ENCODE data around the gene ADGRG2.

The ADGRG2 gene

DNA sequence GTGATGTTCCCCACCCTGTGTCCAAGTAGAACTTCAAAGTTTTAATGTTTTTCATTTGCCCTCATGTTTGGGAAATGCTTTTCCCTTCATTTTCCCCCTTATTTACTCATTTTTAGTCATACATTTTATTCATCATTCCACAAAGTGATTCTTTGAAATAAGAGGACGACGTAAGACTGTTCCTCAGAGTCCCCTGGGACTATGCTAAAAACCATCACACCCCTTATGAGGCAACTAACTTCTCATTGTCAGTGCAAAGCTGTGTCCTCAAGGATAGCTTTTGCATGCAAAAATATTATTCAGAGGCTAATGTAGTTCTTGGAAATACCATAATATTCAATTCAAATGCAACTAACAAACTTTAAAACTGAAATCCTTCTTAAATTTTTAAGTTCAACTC is 14.8 kb upstream of the ADGRG2 start:
- no peak for DNase-seq
- Histone ChIP-seq H3K23ac (ENCODE audit: low read length) (no peak overlapping the region), H2AK5ac (ENCODE audit: low read length) (no peak overlapping the region), H3K4me3 (ENCODE audit: low read length) (no peak overlapping the region), H3K56ac (ENCODE audit: low read length) (no peak overlapping the region), H3K27ac (ENCODE audit: low read depth, low read length) (no peak overlapping the region), H3K4ac (ENCODE audit: low read depth, low read length) (no peak overlapping the region), H4K8ac (ENCODE audit: low read depth, low read length) (no peak overlapping the region), H4K5ac (ENCODE audit: low read length) (no peak overlapping the region), H3K27me3 (ENCODE audit: insufficient read depth, low read length, poor library complexity) (no peaks in the 10 kb centered on the region), H3K18ac (ENCODE audit: low read length) (no peak overlapping the region), H3K4me2 (ENCODE audit: low read length) (no peak overlapping the region), H3K79me2 (ENCODE audit: control insufficient read depth, insufficient read depth, low read length) (no peaks in the 10 kb centered on the region), H3K9ac (ENCODE audit: low read length) (no peak overlapping the region), H2BK120ac (ENCODE audit: low read depth, low read length) (no peak overlapping the region), H3K79me1 (ENCODE audit: low read length) (no peaks in the 10 kb centered on the region), H2BK15ac (replicated peaks; ENCODE audit: low read depth) (no peak overlapping the region), H2BK5ac (ENCODE audit: low read length) (no peak overlapping the region), H3K4me1 (ENCODE audit: control insufficient read depth, low read depth, low read length) (no peaks in the 10 kb centered on the region), H3K36me3 (ENCODE audit: control insufficient read depth, insufficient read depth, low read length) (no peaks in the 10 kb centered on the region)
- WGBS (ENCODE audit: extremely low coverage, insufficient coverage, low lambda C conversion rate): no CpG with 5 or more reads among the region's 2 CpGs

DNA sequence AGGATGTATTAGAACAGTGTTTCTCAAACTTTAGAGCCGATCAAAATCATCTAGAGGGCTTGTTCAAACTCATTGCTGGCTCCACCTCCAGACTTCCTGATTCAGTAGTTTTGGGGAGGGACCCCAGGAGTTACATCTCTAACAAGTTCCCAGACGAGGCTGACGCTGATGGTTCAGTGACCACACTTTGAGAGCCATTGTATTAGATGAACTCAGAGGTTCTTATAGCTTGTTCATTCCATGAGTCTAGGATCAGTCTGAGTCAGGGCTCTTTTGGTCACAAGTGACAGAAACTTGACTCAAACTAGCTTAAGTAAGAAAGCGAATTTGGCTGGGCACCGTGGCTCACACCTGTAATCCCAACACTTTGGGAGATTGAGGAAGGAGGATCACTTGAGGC is 11.5 kb upstream of the ADGRG2 start:
- H2BK15ac ChIP-seq (replicated peaks; ENCODE audit: low read depth): no peak overlapping the region
- DNase-seq: no peak
- no peak overlapping the region for H2BK5ac ChIP-seq (ENCODE audit: low read length)
- H3K23ac ChIP-seq (ENCODE audit: low read length): no peak overlapping the region
- no peak overlapping the region for H3K4me2 ChIP-seq (ENCODE audit: low read length)
- H4K8ac ChIP-seq (ENCODE audit: low read depth, low read length): no peak overlapping the region
- H3K79me2 ChIP-seq (ENCODE audit: control insufficient read depth, insufficient read depth, low read length): no peaks in the 10 kb centered on the region
- no peak overlapping the region for H4K5ac ChIP-seq (ENCODE audit: low read length)
- H3K9ac ChIP-seq (ENCODE audit: low read length): no peak overlapping the region
- no peaks in the 10 kb centered on the region for H3K27me3 ChIP-seq (ENCODE audit: insufficient read depth, low read length, poor library complexity)
- H3K4me3 ChIP-seq (ENCODE audit: low read length): no peak overlapping the region
- H2BK120ac ChIP-seq (ENCODE audit: low read depth, low read length): no peak overlapping the region
- H3K27ac ChIP-seq (ENCODE audit: low read depth, low read length): no peak overlapping the region
- H3K79me1 ChIP-seq (ENCODE audit: low read length): no peaks in the 10 kb centered on the region
- WGBS (ENCODE audit: extremely low coverage, insufficient coverage, low lambda C conversion rate): no CpG with 5 or more reads among the region's 5 CpGs
- H3K4ac ChIP-seq (ENCODE audit: low read depth, low read length): no peak overlapping the region
- no peak overlapping the region for H2AK5ac ChIP-seq (ENCODE audit: low read length)
- H3K4me1 ChIP-seq (ENCODE audit: control insufficient read depth, low read depth, low read length): no peaks in the 10 kb centered on the region
- no peaks in the 10 kb centered on the region for H3K36me3 ChIP-seq (ENCODE audit: control insufficient read depth, insufficient read depth, low read length)
- no peak overlapping the region for H3K18ac ChIP-seq (ENCODE audit: low read length)
- H3K56ac ChIP-seq (ENCODE audit: low read length): no peak overlapping the region

DNA sequence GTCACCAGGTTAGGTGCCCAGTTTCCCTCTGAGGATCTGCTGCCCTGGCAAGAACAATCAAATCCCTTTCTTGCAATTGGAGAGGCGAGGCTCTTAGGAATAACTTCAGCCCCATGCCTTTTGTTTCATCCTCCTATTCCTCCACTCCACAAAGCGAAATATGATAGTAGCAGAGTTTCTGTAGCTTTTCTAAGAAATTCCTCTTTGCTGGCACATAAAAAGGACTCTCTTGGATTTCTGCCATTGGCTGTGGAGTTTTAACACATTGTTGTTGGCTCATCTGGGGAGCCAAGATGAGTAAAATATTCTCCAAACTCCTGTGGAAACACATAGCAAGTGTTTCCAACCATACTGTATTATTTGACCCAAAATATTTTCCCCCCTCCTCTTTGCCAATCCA is 11.0 kb upstream of the ADGRG2 start:
- Histone ChIP-seq H3K56ac (ENCODE audit: low read length) (no peak overlapping the region), H3K4me1 (ENCODE audit: control insufficient read depth, low read depth, low read length) (no peaks in the 10 kb centered on the region), H3K4me2 (ENCODE audit: low read length) (no peak overlapping the region), H3K79me1 (ENCODE audit: low read length) (no peaks in the 10 kb centered on the region), H2AK5ac (ENCODE audit: low read length) (no peak overlapping the region), H3K9ac (ENCODE audit: low read length) (no peak overlapping the region), H3K4me3 (ENCODE audit: low read length) (no peak overlapping the region), H3K23ac (ENCODE audit: low read length) (no peak overlapping the region), H3K18ac (ENCODE audit: low read length) (no peak overlapping the region), H3K4ac (ENCODE audit: low read depth, low read length) (no peak overlapping the region), H2BK15ac (replicated peaks; ENCODE audit: low read depth) (no peak overlapping the region), H3K27ac (ENCODE audit: low read depth, low read length) (no peak overlapping the region), H3K27me3 (ENCODE audit: insufficient read depth, low read length, poor library complexity) (no peaks in the 10 kb centered on the region), H3K79me2 (ENCODE audit: control insufficient read depth, insufficient read depth, low read length) (no peaks in the 10 kb centered on the region), H3K36me3 (ENCODE audit: control insufficient read depth, insufficient read depth, low read length) (no peaks in the 10 kb centered on the region), H4K5ac (ENCODE audit: low read length) (no peak overlapping the region), H4K8ac (ENCODE audit: low read depth, low read length) (no peak overlapping the region), H2BK120ac (ENCODE audit: low read depth, low read length) (no peak overlapping the region), H2BK5ac (ENCODE audit: low read length) (no peak overlapping the region)
- DNase-seq: no peak
- WGBS (ENCODE audit: extremely low coverage, insufficient coverage, low lambda C conversion rate): no CpG with 5 or more reads among the region's 2 CpGs

- no peak overlapping the region for H3K18ac ChIP-seq (ENCODE audit: low read length)
- no peak overlapping the region for H3K27ac ChIP-seq (ENCODE audit: low read depth, low read length)
- no peak overlapping the region for H3K4ac ChIP-seq (ENCODE audit: low read depth, low read length)
- no peak overlapping the region for H3K9ac ChIP-seq (ENCODE audit: low read length)
- WGBS (ENCODE audit: extremely low coverage, insufficient coverage, low lambda C conversion rate): no CpG with 5 or more reads among the region's 4 CpGs
- no peak overlapping the region for H3K4me2 ChIP-seq (ENCODE audit: low read length)
- H2AK5ac ChIP-seq (ENCODE audit: low read length): no peak overlapping the region
- no peaks in the 10 kb centered on the region for H3K79me2 ChIP-seq (ENCODE audit: control insufficient read depth, insufficient read depth, low read length)
- no peak overlapping the region for H4K8ac ChIP-seq (ENCODE audit: low read depth, low read length)
- no peaks in the 10 kb centered on the region for H3K27me3 ChIP-seq (ENCODE audit: insufficient read depth, low read length, poor library complexity)
- H2BK15ac ChIP-seq (replicated peaks; ENCODE audit: low read depth): no peak overlapping the region
- no peaks in the 10 kb centered on the region for H3K79me1 ChIP-seq (ENCODE audit: low read length)
- no peak overlapping the region for H3K56ac ChIP-seq (ENCODE audit: low read length)
- H2BK120ac ChIP-seq (ENCODE audit: low read depth, low read length): no peak overlapping the region
- no peak overlapping the region for H3K4me3 ChIP-seq (ENCODE audit: low read length)
- no peak overlapping the region for H2BK5ac ChIP-seq (ENCODE audit: low read length)
- H3K36me3 ChIP-seq (ENCODE audit: control insufficient read depth, insufficient read depth, low read length): no peaks in the 10 kb centered on the region
- H3K4me1 ChIP-seq (ENCODE audit: control insufficient read depth, low read depth, low read length): no peaks in the 10 kb centered on the region
- no peak for DNase-seq
- H3K23ac ChIP-seq (ENCODE audit: low read length): no peak overlapping the region
- no peak overlapping the region for H4K5ac ChIP-seq (ENCODE audit: low read length)
Observed at GRCh38 chrX:19130628-19131027, 8.4 kb upstream of the ADGRG2 start.

DNA sequence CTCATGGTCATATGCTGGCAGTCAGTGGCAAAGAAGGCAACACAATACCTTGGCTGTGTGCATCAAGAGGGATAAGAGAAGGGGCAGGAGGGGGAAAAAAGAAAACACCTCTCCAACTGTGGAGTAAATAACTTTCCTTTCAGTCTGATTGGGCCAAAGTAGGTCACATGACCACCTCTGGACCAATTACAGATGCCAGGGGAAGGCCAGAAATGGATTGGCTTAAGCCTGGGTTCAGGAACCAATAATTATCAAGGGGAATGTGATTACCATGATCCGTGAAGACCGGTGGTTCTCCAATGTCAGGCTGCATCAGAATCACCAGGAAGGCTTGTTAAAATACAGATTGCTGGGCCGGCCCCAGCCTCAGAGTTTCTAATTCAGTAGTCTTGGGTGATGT is 7.4 kb upstream of the ADGRG2 start:
- H3K79me2 ChIP-seq (ENCODE audit: control insufficient read depth, insufficient read depth, low read length): no peaks in the 10 kb centered on the region
- no peaks in the 10 kb centered on the region for H3K4me1 ChIP-seq (ENCODE audit: control insufficient read depth, low read depth, low read length)
- H3K4ac ChIP-seq (ENCODE audit: low read depth, low read length): no peak overlapping the region
- H3K18ac ChIP-seq (ENCODE audit: low read length): no peak overlapping the region
- no peak overlapping the region for H4K5ac ChIP-seq (ENCODE audit: low read length)
- no peak overlapping the region for H3K4me2 ChIP-seq (ENCODE audit: low read length)
- H3K23ac ChIP-seq (ENCODE audit: low read length): no peak overlapping the region
- no peak overlapping the region for H2BK5ac ChIP-seq (ENCODE audit: low read length)
- H3K4me3 ChIP-seq (ENCODE audit: low read length): no peak overlapping the region
- no peak overlapping the region for H3K56ac ChIP-seq (ENCODE audit: low read length)
- no peak overlapping the region for H2AK5ac ChIP-seq (ENCODE audit: low read length)
- DNase-seq: no peak
- H3K36me3 ChIP-seq (ENCODE audit: control insufficient read depth, insufficient read depth, low read length): no peaks in the 10 kb centered on the region
- H3K9ac ChIP-seq (ENCODE audit: low read length): no peak overlapping the region
- no CpG with 5 or more reads among the region's 3 CpGs for WGBS (ENCODE audit: extremely low coverage, insufficient coverage, low lambda C conversion rate)
- no peak overlapping the region for H4K8ac ChIP-seq (ENCODE audit: low read depth, low read length)
- no peaks in the 10 kb centered on the region for H3K27me3 ChIP-seq (ENCODE audit: insufficient read depth, low read length, poor library complexity)
- H3K79me1 ChIP-seq (ENCODE audit: low read length): no peaks in the 10 kb centered on the region
- H3K27ac ChIP-seq (ENCODE audit: low read depth, low read length): no peak overlapping the region
- no peak overlapping the region for H2BK120ac ChIP-seq (ENCODE audit: low read depth, low read length)
- no peak overlapping the region for H2BK15ac ChIP-seq (replicated peaks; ENCODE audit: low read depth)

DNA sequence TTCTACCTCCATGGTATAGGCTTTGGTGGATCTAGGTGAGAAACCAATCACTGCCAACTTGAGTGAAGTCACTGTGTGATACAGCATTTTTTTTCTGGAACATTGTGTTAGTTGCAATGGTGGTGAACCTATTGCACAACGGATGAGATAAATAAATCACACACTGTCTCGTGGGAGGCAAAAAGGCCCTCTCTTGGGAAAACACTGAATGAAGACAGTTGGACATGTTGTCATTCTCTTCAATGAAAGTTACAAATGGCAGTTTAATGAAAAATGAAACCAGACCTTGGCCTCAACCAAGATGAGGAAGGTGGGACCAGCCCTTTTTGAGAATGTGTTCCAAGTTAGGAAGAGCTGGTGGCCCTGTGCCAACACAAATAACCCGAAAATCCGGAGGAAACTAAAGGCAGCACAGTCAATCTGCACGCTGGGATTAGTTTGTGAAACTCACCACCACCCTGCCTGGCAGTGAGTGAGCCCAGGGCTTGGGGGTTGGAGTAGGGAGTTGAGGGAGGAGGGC is 5.4 kb upstream of the ADGRG2 start:
- no CpG with 5 or more reads among the region's 5 CpGs for WGBS (ENCODE audit: extremely low coverage, insufficient coverage, low lambda C conversion rate)
- Histone ChIP-seq H3K27ac (ENCODE audit: low read depth, low read length) (no peak overlapping the region), H3K79me1 (ENCODE audit: low read length) (no peaks in the 10 kb centered on the region), H3K4me2 (ENCODE audit: low read length) (no peak overlapping the region), H3K23ac (ENCODE audit: low read length) (no peak overlapping the region), H3K18ac (ENCODE audit: low read length) (no peak overlapping the region), H2AK5ac (ENCODE audit: low read length) (no peak overlapping the region), H3K4ac (ENCODE audit: low read depth, low read length) (no peak overlapping the region), H3K4me3 (ENCODE audit: low read length) (no peak overlapping the region), H4K8ac (ENCODE audit: low read depth, low read length) (no peak overlapping the region), H3K79me2 (ENCODE audit: control insufficient read depth, insufficient read depth, low read length) (no peaks in the 10 kb centered on the region), H3K27me3 (ENCODE audit: insufficient read depth, low read length, poor library complexity) (no peaks in the 10 kb centered on the region), H3K9ac (ENCODE audit: low read length) (no peak overlapping the region), H3K56ac (ENCODE audit: low read length) (no peak overlapping the region), H2BK5ac (ENCODE audit: low read length) (no peak overlapping the region), H3K36me3 (ENCODE audit: control insufficient read depth, insufficient read depth, low read length) (no peaks in the 10 kb centered on the region), H2BK120ac (ENCODE audit: low read depth, low read length) (no peak overlapping the region), H2BK15ac (replicated peaks; ENCODE audit: low read depth) (no peak overlapping the region), H3K4me1 (ENCODE audit: control insufficient read depth, low read depth, low read length) (no peaks in the 10 kb centered on the region), H4K5ac (ENCODE audit: low read length) (no peak overlapping the region)
- DNase-seq: no peak
